Cardiac muscle cell (in vitro differentiated cells and primary cell): ENCODE results near the gene MACROD1. TPM values are rescaled to one million over a fixed set of nuclear protein-coding genes. Genes with fewer than 3 reads are reported as not detected.
A peak's percentile ranks its signal among the peaks of the same experiment; 100 is the strongest.

Experiments
- DNase-seq, 2 donors: peaks; one replicate each; pipeline versions ENCODE4 v3.0.0 to v3.0.0-alpha.2; 2010 to 2017; ENCODE audit warnings: low read depth in 1 of 2, low spot score in 1 of 2
- H3K27ac ChIP-seq: fragments of 200-600 bp; sonication (generic); 2 replicates; pipeline ENCODE4 v1.5.1; 2016
- H3K27me3 ChIP-seq: fragments of 200-600 bp; sonication (generic); 2 replicates; pipeline ENCODE4 v1.6.0; 2016; ENCODE audit warnings: control low read depth
- H3K36me3 ChIP-seq: fragments of 200-600 bp; sonication (generic); 2 replicates; pipeline ENCODE4 v1.5.1; 2016; ENCODE audit warnings: control low read depth
- H3K4me1 ChIP-seq: fragments of 200-600 bp; sonication (generic); 2 replicates; pipeline ENCODE4 v1.8.1; 2017; ENCODE audit warnings: low read depth, mild to moderate bottlenecking, mixed run types
- H3K4me3 ChIP-seq: fragments of 200-600 bp; sonication (generic); 2 replicates; pipeline ENCODE4 v1.5.1; 2016; ENCODE audit warnings: mild to moderate bottlenecking
- H3K9me3 ChIP-seq: fragments of 200-600 bp; sonication (generic); 2 replicates; pipeline ENCODE4 v1.5.1; 2017; ENCODE audit warnings: low read depth, mild to moderate bottlenecking, control low read depth
- CTCF ChIP-seq: IDR thresholded peaks from 2 replicates; pipeline ENCODE4 v1.5.1; 2012; ENCODE audit warnings: low read depth, mild to moderate bottlenecking, low read length
- polyA plus RNA-seq: library from polyadenylated mRNA; unstranded; fragments of >200 nt; fragmentation: Nextera tagmentation; extraction: Ambion mirVana; gene quantifications from 2 replicates; pipeline ENCODE4 v1.2.1, GENCODE V29; 2016
- total RNA-seq: library from RNA; depleted of rRNA; stranded (reverse); fragments of >200 nt; gene quantifications from 2 replicates; pipeline ENCODE4 v1.2.3, GENCODE V29; 2016

Gene MACROD1
- total and polyA plus RNA-seq, 2 experiments from 2014 or later, result 134 to 156 TPM

GRCh38 chr11:64081745-64082442 is 84.0 kb downstream of the MACROD1 start:
- DNase-seq, result no peak
- Histone ChIP-seq H3K27me3 (no peaks in the 10 kb centered on the region), H3K27ac (no peak overlapping the region), H3K4me3 (no peak overlapping the region), H3K36me3 (no peaks in the 10 kb centered on the region), H3K9me3 (no peaks in the 10 kb centered on the region), H3K4me1 (peaks cover 15% of the 10 kb centered on the region)
- TF ChIP-seq CTCF, result no peak

GRCh38 chr11:64080390-64080789 is 85.5 kb downstream of the MACROD1 start:
- no peak for DNase-seq
- no peaks in the 10 kb centered on the region for H3K36me3 ChIP-seq
- no peak overlapping the region for H3K4me3 ChIP-seq
- H3K27me3 ChIP-seq, result no peaks in the 10 kb centered on the region
- no peak for TF ChIP-seq CTCF
- H3K9me3 ChIP-seq, result no peaks in the 10 kb centered on the region
- no peak overlapping the region for H3K27ac ChIP-seq
- peaks cover 30% of the 10 kb centered on the region for H3K4me1 ChIP-seq

GRCh38 chr11:64078905-64079304 is 87.0 kb downstream of the MACROD1 start:
- Histone ChIP-seq H3K27me3 (no peaks in the 10 kb centered on the region), H3K4me3 (no peak overlapping the region), H3K4me1 (peaks cover 31% of the 10 kb centered on the region), H3K9me3 (no peaks in the 10 kb centered on the region), H3K27ac (no peak overlapping the region), H3K36me3 (no peaks in the 10 kb centered on the region)
- TF ChIP-seq CTCF, result no peak
- DNase-seq, result no peak

- no peaks in the 10 kb centered on the region for H3K27me3 ChIP-seq
- no peak for TF ChIP-seq CTCF
Measured at GRCh38 chr11:64078284-64078683, 87.6 kb downstream of the MACROD1 start.

GRCh38 chr11:64077607-64078006 is 88.3 kb downstream of the MACROD1 start:
- Histone ChIP-seq H3K4me3 (no peak overlapping the region), H3K4me1 (peaks cover 37% of the 10 kb centered on the region), H3K27me3 (no peaks in the 10 kb centered on the region), H3K27ac (no peak overlapping the region), H3K9me3 (no peaks in the 10 kb centered on the region), H3K36me3 (no peaks in the 10 kb centered on the region)
- TF ChIP-seq CTCF, result no peak
- DNase-seq, result no peak

More at GRCh38 chr11:64078284-64078683, 87.6 kb downstream of the MACROD1 start:
- no peaks in the 10 kb centered on the region for H3K9me3 ChIP-seq
- no peaks in the 10 kb centered on the region for H3K36me3 ChIP-seq
- H3K27ac ChIP-seq, result no peak overlapping the region
- H3K4me3 ChIP-seq, result no peak overlapping the region
- peak in 1 of 2 donors; percentile 18 for DNase-seq
- H3K4me1 ChIP-seq, result peaks cover 31% of the 10 kb centered on the region
